CD4-positive, alpha-beta T cell treated with Interleukin-1 beta for 1 hour (primary cell): ENCODE data around the gene CACNA1F.

Experiments used
- DNase-seq, 2 donors: peaks; one replicate each; pipeline ENCODE4 v3.0.0-alpha.2; 2020 to 2022

CACNA1F gene

DNA sequence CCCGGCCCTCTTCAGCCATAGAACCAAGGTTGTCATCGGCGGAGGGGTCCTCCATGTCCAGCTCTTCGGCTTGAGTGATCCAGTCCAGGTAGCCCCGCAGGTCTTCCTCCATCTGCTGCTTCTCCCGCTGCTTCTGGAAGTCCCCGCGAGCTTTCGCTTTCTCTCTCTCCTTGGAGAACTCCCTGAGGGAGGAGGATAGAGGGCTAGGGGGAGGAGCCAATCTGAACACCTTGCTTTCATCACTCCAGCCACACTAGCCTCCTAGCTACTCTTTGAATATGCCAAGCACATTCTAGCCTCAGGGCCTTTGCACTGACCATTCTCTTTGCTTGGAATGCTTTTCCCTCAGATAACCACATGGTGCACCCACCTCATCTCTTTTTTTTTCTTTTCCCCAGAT lies 6.2 kb downstream of the CACNA1F start:
- no peak for DNase-seq

DNA sequence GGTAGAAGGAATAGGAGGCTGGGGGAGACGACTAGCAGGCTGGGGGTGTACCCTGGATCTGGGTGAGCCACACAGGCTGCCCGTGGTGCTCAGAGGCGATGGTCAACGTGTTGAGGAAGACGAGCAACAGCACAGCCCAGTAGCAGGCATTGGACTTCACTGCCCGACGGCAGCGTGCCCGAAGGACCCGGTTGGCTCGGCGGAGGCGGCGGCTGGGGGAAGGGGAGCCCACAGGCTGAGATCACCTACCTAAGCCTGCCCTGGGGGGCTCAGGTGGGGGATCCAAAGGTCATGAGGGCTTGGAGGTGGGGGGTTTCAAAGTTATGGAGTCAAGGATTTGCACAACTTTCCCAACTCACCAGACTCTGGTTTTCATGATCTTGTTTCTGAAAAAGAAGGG lies 7.3 kb downstream of the CACNA1F start:
- DNase-seq = no peak

DNA sequence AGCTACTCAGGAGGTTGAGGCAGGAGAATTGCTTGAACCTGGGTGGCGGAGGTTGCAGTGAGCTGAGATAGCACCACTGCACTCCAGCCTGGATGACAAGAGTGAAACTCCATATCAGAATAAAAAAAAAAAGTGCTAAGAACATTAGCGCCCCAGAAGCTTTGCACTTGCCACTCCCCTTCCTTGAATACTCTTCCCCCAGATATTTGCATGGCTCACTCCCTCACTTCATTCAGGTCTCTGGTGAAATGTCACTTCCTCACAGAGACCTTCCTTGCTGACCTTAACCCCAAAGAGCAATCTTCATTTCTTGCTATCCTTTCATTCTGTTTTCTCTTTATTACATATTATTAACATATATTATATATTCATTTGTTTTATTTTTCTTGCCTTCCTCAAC lies 11.3 kb downstream of the CACNA1F start:
- no peak for DNase-seq

DNA sequence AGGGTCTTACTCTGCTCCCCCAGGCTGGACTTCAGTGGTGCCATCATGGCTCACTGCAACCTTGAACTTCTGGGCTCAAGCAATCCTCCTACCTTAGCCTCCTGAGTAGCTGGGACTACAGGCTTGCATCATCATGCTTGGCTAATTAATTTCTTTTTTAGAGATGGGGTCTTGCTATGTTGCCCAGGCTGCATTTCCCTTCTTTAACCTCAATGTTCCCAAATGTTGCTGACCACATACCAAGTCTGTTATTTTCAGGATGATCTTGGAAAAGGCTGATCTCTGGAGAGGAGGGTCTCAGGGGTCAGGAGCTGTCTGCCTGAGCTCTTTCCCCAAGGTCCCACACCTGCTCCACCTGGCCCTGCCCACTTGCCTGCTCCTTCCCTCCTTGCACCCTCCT lies 13.0 kb downstream of the CACNA1F start:
- DNase-seq = no peak

DNA sequence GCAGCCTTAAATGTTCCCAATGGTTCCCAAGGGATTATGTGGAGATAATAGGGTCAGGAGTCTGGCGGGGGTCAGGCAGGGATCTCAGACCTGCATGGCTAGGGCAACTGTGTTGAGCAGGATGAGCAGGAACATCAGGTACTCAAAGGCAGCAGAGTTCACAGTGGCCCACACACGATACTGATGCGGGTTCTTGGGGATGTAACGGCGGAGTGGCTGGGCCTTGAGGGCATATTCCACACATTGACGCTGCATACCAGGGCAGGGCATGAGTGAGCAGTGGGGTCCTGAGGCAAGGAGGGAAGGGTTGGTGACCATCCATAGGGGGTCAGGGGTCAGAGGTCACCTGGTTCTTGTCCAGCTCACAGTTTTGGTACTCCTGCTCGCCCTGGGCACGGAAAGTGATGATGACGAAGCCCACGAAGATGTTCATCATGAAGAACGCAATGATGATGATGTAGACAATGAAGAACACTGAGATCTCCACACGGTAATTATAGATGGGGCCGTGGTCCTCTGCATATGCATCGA lies 18.1 kb downstream of the CACNA1F start:
- no peak for DNase-seq

DNA sequence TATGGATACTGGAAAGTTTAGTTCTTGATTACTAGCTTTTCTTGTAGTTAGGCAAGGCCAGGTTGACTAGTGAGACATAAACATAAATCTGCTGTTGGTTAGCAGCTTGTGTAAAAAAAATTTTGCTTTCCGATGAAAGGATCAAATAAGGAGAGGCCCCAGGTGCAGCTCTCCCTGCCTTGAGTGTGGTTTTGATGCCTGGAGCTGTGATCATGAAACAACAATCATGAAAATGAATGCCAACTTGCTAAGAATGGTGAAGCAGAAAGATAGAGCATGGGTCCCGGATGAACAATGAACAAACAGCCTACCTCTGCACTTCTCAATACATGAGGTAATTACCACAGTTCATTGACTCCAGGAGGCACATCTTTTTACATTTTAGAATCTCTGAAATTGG lies 18.7 kb downstream of the CACNA1F start:
- DNase-seq = no peak

DNA sequence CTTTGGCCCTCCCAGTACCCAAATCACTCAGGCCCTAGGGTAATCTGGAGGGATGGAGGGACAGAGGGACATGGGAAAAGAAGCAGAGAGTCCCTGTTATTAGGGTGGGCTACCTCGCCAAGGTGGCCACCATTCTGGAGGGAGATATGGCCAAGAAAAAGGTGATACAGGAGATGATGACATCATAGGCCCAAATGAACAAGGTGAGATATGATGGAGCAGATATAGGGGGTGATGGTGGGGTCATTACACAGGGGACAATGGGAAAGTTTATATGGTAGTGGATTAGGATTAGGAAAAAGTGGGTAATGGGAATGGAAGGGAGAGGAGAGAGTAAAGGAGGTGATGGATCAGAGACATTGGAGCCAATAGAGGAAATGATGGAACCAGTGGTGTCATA lies 20.3 kb downstream of the CACNA1F start:
- no peak for DNase-seq

DNA sequence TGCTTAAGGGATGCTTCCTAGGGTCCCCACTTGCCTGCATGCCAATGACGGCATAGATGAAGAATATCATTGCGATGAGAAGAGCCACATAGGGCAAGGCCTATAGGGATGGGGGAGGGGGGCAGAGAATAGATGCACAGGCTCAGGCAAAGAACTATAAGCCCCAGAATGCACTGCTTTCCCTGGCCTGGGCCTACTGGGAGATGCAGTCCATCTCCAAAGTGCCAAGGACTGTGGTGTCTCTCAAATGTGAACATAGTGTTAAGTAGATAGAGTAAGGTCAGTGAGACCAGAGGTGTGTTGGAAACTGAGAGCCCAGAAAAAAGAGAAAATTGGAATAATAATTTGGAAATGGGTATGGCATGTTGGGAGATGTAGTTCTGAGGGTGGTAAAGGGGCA lies 20.9 kb downstream of the CACNA1F start:
- no peak for DNase-seq

DNA sequence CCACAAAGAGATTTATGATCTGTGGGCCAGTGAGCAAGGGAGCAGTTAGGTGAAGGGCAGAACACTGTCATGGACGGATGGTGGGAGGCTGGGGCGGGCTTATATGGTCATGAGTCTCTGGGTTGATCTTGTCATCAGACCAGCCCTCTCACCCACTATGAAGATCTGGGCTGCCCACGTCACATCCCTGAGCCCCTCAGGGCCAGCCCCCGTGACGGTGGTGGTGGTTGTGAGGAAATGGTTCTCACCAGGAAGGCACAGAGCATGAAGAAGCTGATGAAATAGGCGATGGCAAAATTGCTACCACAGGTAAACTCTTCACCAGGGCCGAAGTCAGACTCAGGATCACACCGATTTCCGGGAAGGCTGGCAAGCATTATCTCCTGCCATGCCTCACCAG lies 22.1 kb downstream of the CACNA1F start:
- no peak for DNase-seq

DNA sequence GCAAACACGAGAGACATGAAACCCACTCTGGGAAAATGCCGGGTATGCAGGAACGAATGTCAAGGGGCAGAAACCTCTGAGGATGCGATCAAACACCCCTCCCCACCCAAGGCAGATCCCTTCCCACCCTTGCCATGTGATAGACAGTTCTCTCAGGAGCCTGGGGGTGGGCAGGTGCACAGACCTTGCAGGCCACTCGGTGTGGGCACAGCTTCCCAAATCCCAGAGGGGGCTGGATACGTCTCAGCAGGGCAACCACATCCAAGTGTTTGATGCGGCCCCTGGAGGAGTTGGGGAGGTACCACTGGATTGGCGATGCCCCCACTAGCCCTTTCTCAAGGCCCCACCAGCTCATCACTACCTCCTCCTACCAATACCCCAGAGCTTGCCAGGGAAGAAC lies 22.7 kb downstream of the CACNA1F start:
- DNase-seq = no peak

DNA sequence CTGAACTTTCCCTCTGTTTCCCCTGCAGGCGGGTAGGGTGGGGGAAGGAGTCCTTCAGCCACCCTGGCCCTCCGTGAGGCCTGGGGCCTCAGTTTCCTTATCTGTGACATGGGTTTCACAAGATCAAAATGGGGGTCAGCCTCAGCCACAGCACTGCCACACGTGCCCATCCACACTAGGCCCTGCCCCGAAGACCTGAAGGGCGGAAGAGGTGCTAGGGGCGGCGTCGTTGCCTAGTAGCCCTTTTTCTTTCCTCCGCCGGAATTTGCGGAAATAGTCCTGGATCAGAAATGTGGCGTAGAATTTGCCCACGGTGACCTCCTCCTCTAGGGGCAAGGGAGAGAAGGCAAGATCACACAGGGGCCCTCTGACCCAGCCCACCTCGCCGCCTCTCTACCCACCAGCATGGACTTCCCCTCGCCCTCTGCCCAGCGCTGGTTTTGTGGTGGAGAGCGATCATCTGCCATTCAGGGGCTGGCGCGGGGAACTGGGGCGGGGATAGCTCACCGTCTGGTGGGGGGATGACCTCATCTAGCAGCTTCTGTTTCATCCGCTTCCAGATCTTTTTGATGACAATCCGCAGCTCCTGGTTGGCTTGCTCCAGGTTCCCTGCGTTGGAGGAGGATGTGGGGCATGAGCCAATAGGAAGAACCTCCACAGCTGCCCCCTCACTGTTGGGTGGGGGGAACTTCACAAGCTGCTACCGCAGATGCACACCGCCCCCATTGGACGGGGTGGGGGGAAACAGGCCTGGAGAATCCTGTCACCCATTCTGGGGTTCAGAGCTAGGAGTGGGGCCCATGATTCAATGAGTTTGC lies 23.5 kb downstream of the CACNA1F start:
- peak in 1 of 2 donors; percentile 8 for DNase-seq

DNA sequence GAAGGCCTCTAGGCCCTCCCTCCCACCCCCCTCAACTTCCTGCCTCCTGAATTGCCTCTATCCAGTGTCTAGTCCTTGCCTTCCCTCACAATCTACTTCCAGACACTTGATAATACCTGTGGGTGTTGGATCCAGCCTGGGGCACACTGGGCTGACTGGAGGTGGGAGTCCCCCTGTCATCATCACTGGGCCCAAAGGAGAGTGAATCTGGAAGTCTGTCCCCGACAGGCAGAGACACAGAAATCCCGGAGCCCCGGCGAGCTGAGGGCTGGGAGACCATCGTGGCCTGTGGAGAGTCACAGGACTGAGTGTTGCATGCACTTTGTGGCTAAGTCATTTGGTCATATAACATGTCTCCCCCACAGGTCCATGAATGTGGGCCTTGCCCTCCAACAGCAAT lies 24.7 kb downstream of the CACNA1F start:
- DNase-seq = no peak

DNA sequence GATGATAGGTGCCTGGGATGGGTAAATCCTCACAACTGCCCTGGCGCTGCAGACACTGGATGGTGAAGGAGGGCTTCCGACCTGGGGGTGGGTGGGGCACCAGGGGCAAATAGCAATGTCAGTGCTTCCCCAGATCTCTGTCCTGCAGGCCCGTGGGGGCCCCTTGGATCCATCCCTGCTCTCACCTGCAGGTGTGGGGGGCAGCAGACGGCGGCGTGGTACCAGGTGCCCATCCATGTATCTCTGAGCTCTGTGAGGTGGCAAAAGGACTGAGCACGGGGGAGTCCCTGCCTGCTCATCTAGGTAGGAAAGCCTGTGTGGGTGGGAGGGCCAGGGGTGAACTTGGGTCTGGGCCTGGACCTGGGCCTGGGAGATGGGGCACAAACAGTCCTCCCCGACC lies 26.6 kb downstream of the CACNA1F start:
- no peak for DNase-seq

DNA sequence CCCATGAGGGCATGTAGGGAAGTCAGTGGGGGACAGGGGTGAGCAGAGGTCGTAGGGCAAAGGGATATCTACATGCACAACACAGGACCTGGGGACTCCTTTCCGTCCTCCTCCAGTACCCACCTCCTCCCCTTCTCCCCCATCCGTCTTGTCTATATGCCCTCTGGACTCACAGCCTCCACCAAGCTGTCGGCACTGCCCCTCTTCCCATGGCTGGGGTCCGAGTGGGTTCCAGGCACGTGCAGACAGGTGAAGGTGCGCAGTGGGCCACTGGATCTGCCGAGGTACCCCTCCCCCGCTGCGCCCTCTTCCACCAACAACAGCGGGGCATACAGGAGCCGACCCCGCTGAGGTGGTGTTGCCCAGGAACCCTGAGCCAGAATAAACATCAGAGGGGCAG lies 27.7 kb downstream of the CACNA1F start:
- no peak for DNase-seq

DNA sequence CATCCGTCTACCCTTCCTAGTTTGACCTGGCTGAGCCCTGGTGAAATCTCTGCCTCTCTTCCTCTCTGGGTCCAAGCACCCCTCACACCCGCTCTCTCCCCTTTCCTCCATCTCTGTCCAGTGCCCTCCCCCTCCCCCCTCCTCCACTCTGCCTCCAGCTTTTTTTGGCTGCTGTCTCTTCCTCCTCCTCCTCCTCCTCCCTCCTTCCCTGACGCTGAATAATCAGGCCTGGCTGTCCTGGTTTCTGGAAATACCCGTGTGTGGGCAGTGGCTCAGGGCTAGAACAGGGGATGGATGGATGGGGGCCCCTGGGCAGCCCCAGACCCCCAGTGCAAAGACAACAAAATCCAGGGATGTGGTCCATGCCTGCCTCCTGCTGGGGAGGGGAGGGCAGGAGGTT lies 28.4 kb downstream of the CACNA1F start:
- DNase-seq = no peak

DNA sequence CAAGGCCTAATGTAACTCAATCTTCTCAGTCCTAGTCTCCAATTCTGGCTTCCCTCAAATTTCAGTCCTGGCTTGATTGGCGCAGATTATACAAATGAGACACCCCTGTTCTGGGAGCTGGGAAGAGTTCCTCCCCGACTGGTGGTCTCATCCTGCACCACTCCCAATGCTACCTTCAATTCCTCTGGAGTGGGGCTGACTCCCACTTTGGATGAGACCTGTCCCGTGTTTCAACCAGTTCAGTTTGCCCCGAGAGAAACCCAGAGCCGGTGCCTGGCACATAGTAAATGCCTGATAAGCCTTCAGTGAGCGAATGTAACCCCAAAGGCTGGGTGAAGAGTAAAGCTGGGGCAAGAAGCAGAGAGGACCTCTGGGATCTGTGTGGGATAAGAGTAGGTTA lies 29.1 kb downstream of the CACNA1F start:
- no peak for DNase-seq

DNA sequence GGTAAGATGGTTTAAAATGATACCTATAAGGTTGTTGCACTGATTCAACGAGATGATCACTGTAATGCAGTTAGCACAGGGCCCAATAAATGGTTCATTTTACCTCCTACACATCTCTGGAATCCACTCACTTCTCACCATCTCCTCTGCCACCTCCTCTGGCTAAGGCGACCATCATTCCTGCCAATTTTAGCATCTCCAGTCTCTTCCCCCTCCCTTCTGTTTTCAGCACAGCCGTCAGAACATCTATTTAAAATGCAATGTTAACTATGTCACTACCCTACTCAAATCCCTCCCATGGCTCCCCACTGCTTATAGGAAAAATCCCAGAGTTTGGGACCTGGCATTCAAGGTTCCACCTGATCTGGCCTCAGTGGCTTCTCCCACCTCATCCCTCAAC lies 29.6 kb downstream of the CACNA1F start:
- no peak for DNase-seq

DNA sequence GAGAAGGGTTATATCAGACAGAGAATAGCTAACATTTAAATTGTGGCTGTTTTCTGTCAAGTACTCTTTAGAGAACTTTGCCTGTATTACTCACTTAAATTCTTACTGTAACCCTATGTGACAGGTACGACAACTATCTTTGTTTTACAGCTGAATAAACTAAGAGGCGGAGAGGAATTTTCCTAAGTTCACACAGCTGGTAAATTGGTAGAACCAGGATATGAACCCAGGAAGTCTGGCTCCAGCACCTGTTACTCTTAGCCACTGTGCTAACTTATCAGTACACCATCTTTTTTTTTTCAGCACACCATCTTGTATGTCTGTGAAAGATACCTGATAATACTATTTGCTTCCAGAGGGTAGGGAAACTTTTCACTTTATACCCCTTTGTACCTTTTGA lies 31.1 kb downstream of the CACNA1F start:
- no peak for DNase-seq

DNA sequence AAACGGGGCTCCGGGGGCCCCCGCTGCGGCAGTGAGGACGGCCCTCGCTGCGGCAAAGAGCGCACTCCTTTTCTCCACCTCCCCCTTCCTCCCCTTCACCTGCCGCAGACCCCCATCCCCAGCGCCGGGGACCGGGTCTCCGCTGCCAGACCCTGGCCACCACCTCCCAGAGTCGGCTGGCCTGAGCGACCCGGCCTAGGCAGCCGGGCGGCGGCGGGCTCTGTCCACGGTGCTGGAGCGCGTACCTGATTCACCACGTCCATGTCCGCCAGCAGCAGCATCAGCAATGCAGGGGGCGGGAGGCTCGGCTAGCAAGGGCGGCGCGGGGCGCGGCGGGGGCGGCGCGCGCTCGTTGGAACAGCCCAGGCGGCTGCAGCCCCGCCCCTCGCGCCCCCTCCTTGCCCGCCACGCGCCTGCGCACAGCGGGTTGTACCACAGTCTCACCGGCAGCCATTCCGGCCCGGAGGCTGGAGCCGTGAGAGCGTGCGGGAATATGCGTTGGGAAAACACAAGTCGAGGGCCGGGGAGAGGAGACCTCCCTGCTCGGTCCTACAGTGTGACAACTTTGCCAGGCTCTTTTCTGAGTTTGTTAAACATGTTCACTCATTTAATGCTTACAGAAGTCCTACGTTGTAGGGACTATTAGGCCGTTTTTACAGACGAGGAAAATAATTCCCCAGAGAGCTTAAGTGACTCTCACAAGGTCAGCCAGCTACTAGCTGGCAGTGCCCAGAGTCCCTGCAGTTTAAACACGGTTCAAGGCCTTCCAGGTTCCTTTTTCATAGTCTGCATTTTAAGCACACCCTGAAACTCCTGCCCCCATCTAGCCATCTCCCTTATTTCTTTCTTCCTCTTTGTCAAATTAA lies 33.0 kb downstream of the CACNA1F start, which contains the start of gene SYP:
TSS of gene SYP (minus strand) at position 288 of the 866 bp plus-strand sequence. CDS start at position 281, 7 bp downstream.
- peak; percentile 90 to 91 for DNase-seq

DNA sequence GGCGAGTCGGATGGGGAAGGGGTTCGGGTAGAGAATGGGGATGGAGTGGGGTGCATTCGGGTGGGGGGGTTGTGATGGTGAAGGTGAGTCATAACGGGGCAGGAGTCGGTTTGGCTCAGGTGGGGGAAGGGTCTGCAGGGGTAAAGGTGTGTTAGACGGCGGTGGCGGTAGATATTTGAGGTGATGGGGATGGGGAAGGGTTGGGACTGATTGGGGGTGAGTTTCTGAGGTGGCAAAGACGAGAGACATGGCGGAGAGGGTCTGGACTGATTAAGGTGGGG lies 33.9 kb downstream of the CACNA1F start:
- no peak for DNase-seq

DNA sequence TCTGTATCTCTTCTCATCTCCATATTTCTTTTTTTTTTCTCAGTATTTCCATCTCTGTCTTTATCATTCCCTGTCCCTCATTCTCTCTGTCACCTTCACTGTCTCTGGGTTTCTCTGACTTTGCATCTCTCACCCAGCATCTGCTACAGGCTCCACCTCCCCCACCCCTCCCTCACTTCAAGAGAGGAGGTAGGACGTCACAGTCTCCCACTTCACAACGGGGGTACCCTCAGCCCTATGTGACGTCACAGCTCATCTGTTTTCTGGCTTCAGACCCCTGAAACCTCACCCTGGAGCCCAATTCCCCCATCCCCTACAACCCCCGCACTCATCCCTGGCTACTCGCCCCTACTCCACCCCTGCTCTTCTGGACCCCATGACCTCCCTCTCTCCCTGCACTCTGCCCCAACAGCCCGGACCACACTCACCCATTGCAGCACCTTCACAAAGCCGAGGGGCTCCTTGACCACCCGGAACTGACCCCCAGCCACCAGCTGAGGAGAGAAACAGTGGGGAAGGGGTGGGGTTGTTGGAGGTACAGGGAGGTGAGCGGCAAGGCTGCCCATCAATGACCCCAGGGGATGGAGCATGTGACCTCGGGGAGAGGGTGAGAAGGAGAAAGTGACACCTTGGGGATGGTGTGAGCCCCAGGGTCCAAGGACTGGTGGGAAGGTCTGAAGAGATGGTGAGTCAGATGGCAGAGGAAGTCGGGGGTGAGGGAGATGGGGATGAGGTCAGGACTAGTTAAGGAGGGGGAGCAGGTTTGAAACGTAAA lies 34.4 kb downstream of the CACNA1F start:
- DNase-seq = no peak

DNA sequence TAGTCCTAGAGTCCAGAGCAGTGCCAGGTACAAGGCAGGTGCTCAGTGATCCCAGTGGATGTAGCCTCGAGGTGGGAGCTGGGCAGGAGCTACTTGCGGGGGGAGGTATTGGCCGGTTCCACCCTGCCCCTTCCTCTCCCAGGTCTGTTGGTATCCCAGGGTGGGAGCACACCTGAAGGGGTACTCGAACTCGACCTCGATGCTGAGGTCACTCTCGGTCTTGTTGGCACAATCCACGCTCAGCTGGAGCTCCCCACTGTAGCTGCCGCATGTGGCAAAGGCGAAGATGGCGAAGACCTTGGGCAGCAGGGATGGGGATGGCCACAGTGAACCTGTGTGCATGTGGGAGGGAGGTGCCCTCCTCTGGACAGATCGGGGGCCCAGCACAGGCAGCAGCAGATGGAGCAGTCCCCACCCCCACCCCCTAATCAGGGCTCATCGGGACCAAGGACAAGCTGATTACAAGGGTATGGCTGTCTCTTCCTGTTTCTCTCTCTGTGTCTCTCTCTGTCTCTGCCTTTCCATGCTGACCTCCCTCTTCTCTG lies 35.5 kb downstream of the CACNA1F start:
- no peak for DNase-seq

DNA sequence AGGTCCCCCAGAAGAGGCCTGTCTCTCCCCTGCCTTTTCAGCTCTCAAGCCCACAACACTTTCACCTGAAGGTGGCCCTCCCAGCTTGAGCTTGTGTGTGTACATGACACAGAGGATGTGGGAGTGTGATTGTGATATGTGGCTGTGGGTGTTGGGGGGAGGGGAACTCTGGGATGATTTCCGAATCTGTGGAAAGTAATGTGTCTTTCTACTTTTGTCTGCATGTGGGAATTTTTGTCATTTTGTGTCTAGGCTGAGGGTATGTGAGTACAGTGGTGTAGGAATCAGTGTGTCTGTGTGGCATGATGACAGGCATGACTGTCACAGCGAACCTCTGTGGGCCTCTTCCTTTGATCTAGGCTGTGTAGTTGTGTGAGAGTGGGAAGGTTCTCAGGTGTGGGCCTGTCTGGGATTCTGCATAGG lies 39.6 kb downstream of the CACNA1F start:
- DNase-seq = no peak
